Measurements from ENCODE around the gene SNX32.

SNX32 gene

DNA sequence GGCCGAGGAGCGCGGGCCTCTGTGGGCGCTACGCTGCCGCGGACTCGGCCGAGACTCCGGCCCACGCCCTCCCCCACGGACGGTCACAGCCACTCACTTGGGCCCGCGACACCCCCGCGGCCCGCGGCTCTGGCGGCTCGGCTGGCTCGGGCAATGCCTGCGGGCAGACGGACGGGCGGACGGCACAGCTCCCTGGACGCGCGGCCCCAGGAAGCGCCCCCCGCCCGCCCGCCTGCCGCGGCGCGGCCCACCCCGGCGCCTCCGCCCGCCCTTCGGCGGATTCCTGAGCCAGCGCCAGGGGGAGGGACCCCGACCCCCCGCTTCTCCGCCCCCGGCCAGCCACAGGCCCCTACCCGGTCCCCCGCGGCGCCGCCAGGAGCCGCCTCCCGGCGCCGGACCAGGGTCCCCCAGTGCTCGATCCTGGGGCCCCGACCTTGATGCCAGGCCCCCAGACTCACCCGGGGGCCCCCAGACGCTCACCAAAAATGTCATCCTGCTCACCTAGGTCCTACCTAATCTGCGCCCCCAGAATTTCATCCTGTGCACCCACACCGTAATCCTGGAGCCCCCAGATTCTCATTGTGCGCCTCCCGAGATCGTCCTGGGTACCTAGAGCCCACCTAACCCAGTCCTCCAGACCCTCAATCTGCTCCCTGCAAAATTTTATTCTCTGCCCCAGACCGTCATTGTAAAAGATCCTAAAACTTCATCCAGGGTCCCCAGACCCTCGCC, 39.0 kb downstream of the SNX32 start, which contains the start of gene EFEMP2:
Gene EFEMP2, minus strand, starts transcription at position 215 of the 732 bp plus-strand sequence. CDS start 446 bp downstream, outside the sequence.
- Histone ChIP-seq H3K27ac (no peak within 1 kb of the TSS), H3K36me3 (ENCODE audit: insufficient read depth) (no peaks in the 10 kb centered on the region), H4K20me1 (ENCODE audit: insufficient read depth) (no peaks in the 10 kb centered on the region), H3K9ac (peak within 1 kb of the TSS; percentile 47; the same call in 1 of the 2 replicates), H3K27me3 (ENCODE audit: insufficient read depth, low read depth) (no peaks in the 10 kb centered on the region), H3K4me3 (IDR thresholded peaks at IDR 0.05; ENCODE audit: insufficient read depth, low read depth, low read length) (no peak within 1 kb of the TSS), H3K4me1 (ENCODE audit: low read depth, poor library complexity, severe bottlenecking) (peaks cover 13% of the 10 kb centered on the region), H2AFZ (ENCODE audit: low read depth) (peak within 1 kb of the TSS; percentile 91), H3K4me2 (peak within 1 kb of the TSS; percentile 95), H3K79me2 (ENCODE audit: insufficient read depth, low read depth) (no peaks in the 10 kb centered on the region)
- no peak for TF ChIP-seq CTCF (conservative IDR thresholded peaks at IDR 0.05; ENCODE audit: low read depth, low read length)

GRCh38 chr11:65873318-65874156, 39.8 kb downstream of the SNX32 start:
- Histone ChIP-seq H2AFZ (ENCODE audit: low read depth) (peak overlapping the region; percentile 91), H3K36me3 (ENCODE audit: insufficient read depth) (no peaks in the 10 kb centered on the region), H3K27me3 (ENCODE audit: insufficient read depth, low read depth) (no peaks in the 10 kb centered on the region), H3K4me1 (ENCODE audit: low read depth, poor library complexity, severe bottlenecking) (peaks cover 13% of the 10 kb centered on the region), H3K79me2 (ENCODE audit: insufficient read depth, low read depth) (no peaks in the 10 kb centered on the region), H4K20me1 (ENCODE audit: insufficient read depth) (no peaks in the 10 kb centered on the region), H3K27ac (no peak overlapping the region; the same call in 1 of the 2 replicates), H3K9ac (peak overlapping the region; percentile 47; the same call in 1 of the 2 replicates), H3K4me3 (IDR thresholded peaks at IDR 0.05; ENCODE audit: insufficient read depth, low read depth, low read length) (no peak overlapping the region), H3K4me2 (peak overlapping the region; percentile 95)
- TF ChIP-seq CTCF (conservative IDR thresholded peaks at IDR 0.05; ENCODE audit: low read depth, low read length), result no peak

GRCh38 chr11:65879617-65880016, 45.9 kb downstream of the SNX32 start, which contains the start of gene CTSW:
Gene CTSW, plus strand, starts transcription at chr11:65879837. Its CDS starts 18 bp downstream, at chr11:65879855.
- no peak within 1 kb of the TSS for H2AFZ ChIP-seq (ENCODE audit: low read depth)
- no peak within 1 kb of the TSS for H3K27ac ChIP-seq
- H3K27me3 ChIP-seq (ENCODE audit: insufficient read depth, low read depth), result no peaks in the 10 kb centered on the region
- H4K20me1 ChIP-seq (ENCODE audit: insufficient read depth), result no peaks in the 10 kb centered on the region
- no peak for TF ChIP-seq CTCF (conservative IDR thresholded peaks at IDR 0.05; ENCODE audit: low read depth, low read length)
- no peaks in the 10 kb centered on the region for H3K36me3 ChIP-seq (ENCODE audit: insufficient read depth)
- no peak within 1 kb of the TSS for H3K9ac ChIP-seq
- H3K4me3 ChIP-seq (IDR thresholded peaks at IDR 0.05; ENCODE audit: insufficient read depth, low read depth, low read length), result no peak within 1 kb of the TSS
- H3K4me1 ChIP-seq (ENCODE audit: low read depth, poor library complexity, severe bottlenecking), result peaks cover 5% of the 10 kb centered on the region
- H3K4me2 ChIP-seq, result no peak within 1 kb of the TSS
- no peaks in the 10 kb centered on the region for H3K79me2 ChIP-seq (ENCODE audit: insufficient read depth, low read depth)

- no peaks in the 10 kb centered on the region for H3K27me3 ChIP-seq (ENCODE audit: insufficient read depth, low read depth)
These were observed 46.3 kb downstream of the SNX32 start for GRCh38 chr11:65880027-65880426.

More at GRCh38 chr11:65880027-65880426, 46.3 kb downstream of the SNX32 start:
- no peak overlapping the region for H3K9ac ChIP-seq
- H3K4me2 ChIP-seq, result no peak overlapping the region
- no peaks in the 10 kb centered on the region for H4K20me1 ChIP-seq (ENCODE audit: insufficient read depth)
- H3K4me3 ChIP-seq (IDR thresholded peaks at IDR 0.05; ENCODE audit: insufficient read depth, low read depth, low read length), result no peak overlapping the region
- peaks cover 9% of the 10 kb centered on the region for H3K4me1 ChIP-seq (ENCODE audit: low read depth, poor library complexity, severe bottlenecking)
- no peaks in the 10 kb centered on the region for H3K36me3 ChIP-seq (ENCODE audit: insufficient read depth)
- no peak overlapping the region for H2AFZ ChIP-seq (ENCODE audit: low read depth)
- no peaks in the 10 kb centered on the region for H3K79me2 ChIP-seq (ENCODE audit: insufficient read depth, low read depth)
- TF ChIP-seq CTCF (conservative IDR thresholded peaks at IDR 0.05; ENCODE audit: low read depth, low read length), result no peak
- H3K27ac ChIP-seq, result no peak overlapping the region

Measured in KMS-11 (cell line).